GM12878 (cell line): ENCODE results near the gene CAB39.

Source experiments
- BRCA1 ChIP-seq: IDR thresholded peaks from 2 replicates; pipeline ENCODE4 v1.6.1; 2011; ENCODE audit warnings: low read depth, low read length, improper control_type of control experiment
- CBX3 ChIP-seq: fragments of 200-600 bp; sonication (generic); IDR thresholded peaks from 2 replicates; pipeline ENCODE4 v1.6.1; 2016; ENCODE audit warnings: low read depth, borderline replicate concordance
- CTCF ChIP-seq, 3 experiments: IDR thresholded peaks in 2 of 3; conservative IDR thresholded peaks in 1 of 3; 2 replicates each; pipeline ENCODE4 v1.5.1; 2011; ENCODE audit warnings: low read depth in 3 of 3, low read length in 3 of 3, mild to moderate bottlenecking in 3 of 3, control low read depth in 2 of 3, moderate library complexity in 2 of 3, inconsistent platforms in 1 of 3, mixed read lengths in 1 of 3; ENCODE audit not compliant: control insufficient read depth in 2 of 3, insufficient read depth in 1 of 3; ENCODE audit errors: extremely low read depth in 1 of 3
- EP300 ChIP-seq, 2 experiments: fragments of 150-350 bp in 1 of 2; IDR thresholded peaks; 2 replicates each; pipeline ENCODE4 v1.6.1; 2011 to 2012; ENCODE audit warnings: low read depth in 2 of 2, low read length in 2 of 2, borderline replicate concordance in 1 of 2, improper control_type of control experiment in 1 of 2, inconsistent platforms in 1 of 2; ENCODE audit not compliant: control insufficient read depth in 1 of 2
- FOXM1 ChIP-seq: IDR thresholded peaks from 2 replicates; pipeline ENCODE4 v1.6.1; 2012; ENCODE audit warnings: low read depth, mild to moderate bottlenecking, inconsistent platforms, low read length, moderate library complexity
- KLF5 ChIP-seq: fragments of 450-650 bp; IDR thresholded peaks from 2 replicates; pipeline ENCODE4 v1.6.1; 2014; ENCODE audit warnings: mild to moderate bottlenecking; ENCODE audit not compliant: partially characterized antibody
- POLR2A ChIP-seq: IDR thresholded peaks from 2 replicates; pipeline ENCODE4 v1.6.1; 2011; ENCODE audit warnings: low read depth, mild to moderate bottlenecking, low read length
- POLR2AphosphoS5 ChIP-seq: IDR thresholded peaks from 2 replicates; pipeline ENCODE4 v1.6.1; 2011; ENCODE audit warnings: mild to moderate bottlenecking, low read length, inconsistent platforms
- RB1 ChIP-seq: fragments of 450-650 bp; formaldehyde crosslinking; IDR thresholded peaks from 2 replicates; pipeline ENCODE4 v1.6.1; 2017; ENCODE audit warnings: mild to moderate bottlenecking, borderline replicate concordance
- SMC3 ChIP-seq: IDR thresholded peaks from 2 replicates; pipeline ENCODE4 v1.6.1; 2011; ENCODE audit warnings: low read length, improper control_type of control experiment, borderline replicate concordance
- SP1 ChIP-seq: IDR thresholded peaks from one replicate; pipeline ENCODE4 v1.6.1; 2011; ENCODE audit warnings: low read depth, low read length
- USF2 ChIP-seq: IDR thresholded peaks from 2 replicates; pipeline ENCODE4 v1.6.1; 2011; ENCODE audit warnings: low read depth, low read length, improper control_type of control experiment, borderline replicate concordance
- ZBED1 ChIP-seq: IDR thresholded peaks from 2 replicates; pipeline ENCODE4 v1.6.1; 2016; ENCODE audit warnings: borderline replicate concordance
- ZNF24 ChIP-seq: fragments of 450-650 bp; IDR thresholded peaks from 2 replicates; pipeline ENCODE4 v1.6.1; 2017; ENCODE audit warnings: antibody characterized with exemption, mild to moderate bottlenecking

GRCh38 chr2:230694241-230694640 is 18.4 kb upstream of the CAB39 start:
- no peak for TF ChIP-seq USF2
- no peak for TF ChIP-seq ZBED1
- TF ChIP-seq POLR2A: no peak
- no peak for TF ChIP-seq POLR2AphosphoS5
- TF ChIP-seq FOXM1: no peak
- TF ChIP-seq KLF5: no peak
- TF ChIP-seq BRCA1: no peak
- no peak for TF ChIP-seq CTCF (IDR thresholded peaks at IDR 0.05 in 2 of 3, conservative IDR thresholded peaks at IDR 0.05 in 1 of 3; ENCODE audit: control insufficient read depth in 2 of 3, extremely low read depth in 1 of 3, insufficient read depth in 1 of 3, low read depth in 3 of 3, low read length in 3 of 3)
- TF ChIP-seq RB1: no peak
- no peak for TF ChIP-seq CBX3
- TF ChIP-seq EP300 (IDR thresholded peaks at IDR 0.05; ENCODE audit: borderline replicate concordance in 1 of 2, control insufficient read depth in 1 of 2, low read depth in 2 of 2, low read length in 2 of 2): no peak
- no peak for TF ChIP-seq SP1
- TF ChIP-seq ZNF24: no peak
- no peak for TF ChIP-seq SMC3
